HepG2 (cell line): ENCODE results near the gene DOCK4.

Experiments used
- CREM ChIP-seq, 2 experiments: sonication (generic) in 1 of 2; formaldehyde crosslinking in 1 of 2; IDR thresholded peaks; 2 replicates each; pipeline versions ENCODE4 v1.4.0 to v1.6.1; 2016 to 2020; ENCODE audit warnings: antibody characterized with exemption in 1 of 2, mild to moderate bottlenecking in 1 of 2, missing genetic modification reagents in 1 of 2
- RAD21 ChIP-seq: fragments of 450-650 bp; formaldehyde crosslinking; IDR thresholded peaks from 2 replicates; pipeline ENCODE4 v1.5.0; 2020; ENCODE audit warnings: mild to moderate bottlenecking
- ZBTB2 ChIP-seq: sonication (generic); formaldehyde crosslinking; IDR thresholded peaks from 2 replicates; pipeline ENCODE4 v1.8.0; 2022; ENCODE audit warnings: low read depth, missing genetic modification reagents
- ZNF274 ChIP-seq: sonication (generic); formaldehyde crosslinking; IDR thresholded peaks from 2 replicates; pipeline ENCODE4 v1.5.1; 2020; ENCODE audit warnings: mild to moderate bottlenecking, missing genetic modification reagents
- TF ChIP-seq, protein P1 (sequence below): sonication (generic); formaldehyde crosslinking; IDR thresholded peaks from 2 replicates; pipeline ENCODE4 v1.4.0; 2020; ENCODE audit warnings: missing genetic modification reagents

- TF ChIP-seq, protein P1, sequence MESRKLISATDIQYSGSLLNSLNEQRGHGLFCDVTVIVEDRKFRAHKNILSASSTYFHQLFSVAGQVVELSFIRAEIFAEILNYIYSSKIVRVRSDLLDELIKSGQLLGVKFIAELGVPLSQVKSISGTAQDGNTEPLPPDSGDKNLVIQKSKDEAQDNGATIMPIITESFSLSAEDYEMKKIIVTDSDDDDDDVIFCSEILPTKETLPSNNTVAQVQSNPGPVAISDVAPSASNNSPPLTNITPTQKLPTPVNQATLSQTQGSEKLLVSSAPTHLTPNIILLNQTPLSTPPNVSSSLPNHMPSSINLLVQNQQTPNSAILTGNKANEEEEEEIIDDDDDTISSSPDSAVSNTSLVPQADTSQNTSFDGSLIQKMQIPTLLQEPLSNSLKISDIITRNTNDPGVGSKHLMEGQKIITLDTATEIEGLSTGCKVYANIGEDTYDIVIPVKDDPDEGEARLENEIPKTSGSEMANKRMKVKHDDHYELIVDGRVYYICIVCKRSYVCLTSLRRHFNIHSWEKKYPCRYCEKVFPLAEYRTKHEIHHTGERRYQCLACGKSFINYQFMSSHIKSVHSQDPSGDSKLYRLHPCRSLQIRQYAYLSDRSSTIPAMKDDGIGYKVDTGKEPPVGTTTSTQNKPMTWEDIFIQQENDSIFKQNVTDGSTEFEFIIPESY (CRISPR knock-in tag) = no peak
- no peak for TF ChIP-seq CREM (IDR thresholded peaks at IDR 0.05)
- TF ChIP-seq CREM (CRISPR knock-in tag; IDR thresholded peaks at IDR 0.05) = no peak
- TF ChIP-seq ZBTB2 (CRISPR knock-in tag) = no peak
- TF ChIP-seq ZNF274 = no peak; the same call in 1 of the 2 replicates
- no peak for TF ChIP-seq RAD21
Observed at GRCh38 chr7:112205343-112206237, 609 bp downstream of the DOCK4 start.
